SH-SY5Y (cell line): Measurements from ENCODE around the gene ACSM6.

ENCODE experiments used
- GATA2 ChIP-seq: IDR thresholded peaks from 2 replicates; pipeline ENCODE4 v1.6.1; 2011; ENCODE audit warnings: mild to moderate bottlenecking, low read depth, low read length
- GATA3 ChIP-seq: IDR thresholded peaks from 2 replicates; pipeline ENCODE4 v1.6.1; 2011; ENCODE audit warnings: low read depth, mild to moderate bottlenecking, low read length, moderate library complexity

The ACSM6 gene

GRCh38 chr10:95201736-95202135 lies 7.7 kb downstream of the ACSM6 start:
- TF ChIP-seq GATA2 (no peak), GATA3 (no peak)

- TF ChIP-seq GATA3, result no peak
- no peak for TF ChIP-seq GATA2
Observed at GRCh38 chr10:95208702-95209391, 14.8 kb downstream of the ACSM6 start.

GRCh38 chr10:95209509-95210127 lies 15.6 kb downstream of the ACSM6 start:
- TF ChIP-seq GATA3 (no peak), GATA2 (no peak)

GRCh38 chr10:95211606-95212279 lies 17.7 kb downstream of the ACSM6 start:
- no peak for TF ChIP-seq GATA2
- TF ChIP-seq GATA3, result no peak

GRCh38 chr10:95214369-95214768 lies 20.3 kb downstream of the ACSM6 start:
- TF ChIP-seq GATA2, result no peak
- no peak for TF ChIP-seq GATA3

DNA sequence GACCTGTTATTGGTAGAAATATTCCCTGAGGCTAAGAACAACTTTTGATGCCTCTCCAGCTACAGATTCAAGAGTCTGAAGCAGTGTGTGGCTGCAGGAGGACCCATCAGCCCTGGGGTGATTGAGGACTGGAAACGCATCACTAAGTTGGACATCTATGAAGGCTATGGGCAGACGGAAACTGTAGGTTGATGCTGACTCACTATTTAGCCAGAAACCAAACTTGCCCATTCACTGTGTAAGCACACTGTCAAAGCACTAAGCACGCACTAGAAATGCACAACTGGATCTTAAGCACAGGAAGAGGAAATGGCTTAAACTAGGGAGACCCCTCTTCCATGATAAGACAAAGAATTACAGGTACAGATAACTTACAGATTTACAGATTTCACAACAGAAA lies 20.8 kb downstream of the ACSM6 start:
- TF ChIP-seq GATA3, result no peak
- no peak for TF ChIP-seq GATA2

DNA sequence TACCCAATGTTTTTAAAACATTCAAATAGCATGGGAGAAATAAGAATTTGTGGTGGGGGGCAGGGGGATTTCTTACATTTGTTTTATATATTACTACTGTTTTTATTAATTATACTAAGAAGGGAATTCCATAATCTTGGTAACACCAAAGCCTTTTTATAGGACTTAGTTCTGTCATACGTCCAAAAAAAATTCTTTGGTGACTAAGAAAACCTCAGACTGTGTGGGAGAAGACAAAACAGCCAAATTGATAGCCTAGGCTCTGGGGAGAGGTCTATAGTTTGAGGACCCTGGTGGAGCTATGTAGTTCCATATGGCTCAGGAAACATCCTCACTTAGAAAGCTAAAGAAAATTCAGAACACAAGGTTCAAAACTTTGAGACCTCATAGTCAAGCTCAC lies 23.4 kb downstream of the ACSM6 start:
- TF ChIP-seq GATA2 (no peak), GATA3 (no peak)

DNA sequence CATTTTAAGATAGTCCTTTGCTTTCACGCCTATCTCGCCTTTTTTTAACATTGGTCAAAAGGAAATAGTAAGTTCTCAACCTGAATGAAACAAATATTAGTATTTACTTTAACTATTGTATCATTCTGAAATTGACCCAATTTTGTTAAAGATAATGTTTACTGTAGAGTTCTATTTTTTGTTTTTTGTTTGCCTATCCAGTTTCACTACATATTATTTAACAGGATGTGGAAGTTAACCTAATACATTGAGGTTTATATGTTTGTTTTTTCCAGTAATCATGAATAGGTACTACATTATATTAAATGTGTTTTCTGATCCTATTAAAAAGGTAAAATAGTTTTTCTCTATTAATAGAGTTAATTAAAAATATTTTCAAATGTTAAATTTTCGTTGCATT lies 26.5 kb downstream of the ACSM6 start:
- TF ChIP-seq GATA3 (no peak), GATA2 (no peak)

DNA sequence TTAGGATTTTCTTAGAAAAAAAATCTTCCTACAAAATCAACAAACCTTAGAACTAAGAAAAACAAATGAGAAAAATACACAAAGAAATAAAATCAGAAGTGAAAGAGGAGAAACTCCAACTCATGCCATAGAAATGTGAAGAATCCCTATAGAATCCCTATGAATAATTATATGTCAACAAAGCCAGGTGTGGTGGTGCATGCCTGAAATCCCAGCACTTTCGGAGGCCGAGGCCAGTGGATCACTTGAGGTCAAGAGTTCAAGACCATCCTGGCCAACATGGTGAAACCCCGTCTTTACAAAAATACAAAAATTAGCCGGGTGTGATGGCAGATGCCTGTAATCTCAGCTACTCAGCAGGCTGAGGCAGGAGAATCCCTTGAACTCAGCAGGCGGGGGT lies 27.1 kb downstream of the ACSM6 start:
- TF ChIP-seq GATA3, result no peak

- TF ChIP-seq GATA3, result no peak
- no peak for TF ChIP-seq GATA2
Observed at GRCh38 chr10:95225136-95225535, 31.1 kb downstream of the ACSM6 start.

DNA sequence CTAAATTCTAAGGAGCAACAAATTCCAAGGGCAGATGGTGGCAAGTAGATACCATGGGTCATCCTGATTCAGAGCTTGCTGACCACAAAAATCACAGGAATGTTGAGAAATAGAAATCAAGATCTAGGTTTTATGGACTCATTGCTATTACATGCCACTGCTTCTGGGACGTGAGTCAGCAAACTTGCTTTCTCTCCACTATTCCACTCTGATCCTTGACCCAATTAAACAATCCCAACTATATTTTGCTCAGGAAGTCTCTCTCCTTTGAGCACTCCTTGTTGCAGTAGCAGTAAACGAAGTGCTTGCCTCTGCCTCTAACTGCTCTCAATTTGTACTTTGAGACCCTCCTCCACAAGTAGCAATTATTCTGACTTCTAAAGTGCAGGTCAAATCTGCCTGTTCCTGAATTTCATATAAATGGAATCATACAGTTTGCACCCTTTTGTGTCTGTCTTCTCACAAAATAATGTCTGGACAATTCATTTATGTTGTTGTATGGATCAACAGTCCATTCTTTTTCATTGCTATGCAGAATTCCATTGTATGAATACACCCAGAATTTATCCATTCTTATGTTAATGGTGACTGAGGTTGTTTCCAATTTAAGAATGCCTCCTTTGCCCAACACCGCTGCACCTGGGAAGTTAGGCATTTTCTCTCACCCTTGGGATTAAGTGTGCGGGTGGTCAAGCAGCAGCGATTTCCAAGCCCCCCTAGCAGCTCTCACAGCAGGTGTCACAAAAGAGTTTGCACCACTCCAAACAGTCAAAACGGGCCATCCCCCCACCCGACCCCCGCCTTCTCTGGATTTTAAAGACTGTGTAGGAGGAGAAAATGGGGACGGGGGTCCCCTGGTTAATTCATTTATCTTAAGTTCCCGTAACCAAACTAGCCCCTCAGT lies 35.9 kb downstream of the ACSM6 start:
- TF ChIP-seq GATA3, result no peak
- TF ChIP-seq GATA2, result no peak

DNA sequence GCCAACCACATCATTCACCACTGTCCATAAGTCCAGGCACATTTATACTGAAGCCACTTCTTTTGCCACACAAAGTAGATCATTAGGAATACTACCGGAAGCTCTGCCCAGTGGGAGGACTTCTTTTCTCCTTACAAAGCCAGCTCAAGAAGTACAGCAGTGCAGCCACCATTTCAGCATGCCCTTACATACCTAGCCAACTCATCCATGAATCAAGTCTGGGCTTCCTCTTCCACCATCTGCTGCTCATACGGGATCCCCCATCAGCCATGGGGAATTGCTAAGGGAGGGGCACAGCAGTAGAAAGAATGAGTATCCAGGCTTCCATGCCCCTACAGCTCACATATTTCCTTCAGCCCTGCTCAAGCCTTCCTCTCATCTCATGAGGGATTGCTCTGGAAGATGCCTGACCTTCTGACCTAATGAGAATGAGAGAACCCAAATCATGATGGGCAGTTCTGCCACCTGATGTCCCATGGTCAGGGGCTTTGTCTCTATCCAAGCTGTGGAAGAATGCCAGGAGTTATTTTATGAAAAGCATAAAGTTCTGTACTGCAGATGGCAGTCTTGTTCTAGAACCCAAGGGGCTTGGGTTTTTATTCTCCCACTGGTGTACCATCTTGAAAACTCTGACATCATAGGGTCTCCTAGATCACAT lies 39.5 kb downstream of the ACSM6 start:
- TF ChIP-seq GATA3, result no peak
- no peak for TF ChIP-seq GATA2

GRCh38 chr10:95234951-95235350 lies 40.9 kb downstream of the ACSM6 start:
- TF ChIP-seq GATA3, result no peak
- TF ChIP-seq GATA2, result no peak

GRCh38 chr10:95235676-95236067 lies 41.6 kb downstream of the ACSM6 start:
- TF ChIP-seq GATA3 (no peak), GATA2 (no peak)
